NCI-H1694 (cell line): ENCODE measurements around the gene SH3PXD2A.
A peak's percentile ranks its signal among the peaks of the same experiment; 100 is the strongest.

Source experiments
- DNase-seq: peaks from one replicate; lab custom pipeline; 2025; lab: John Stamatoyannopoulos, UW

Gene SH3PXD2A

GRCh38 chr10:103855424-103855823 lies at the start of gene SH3PXD2A:
TSS of gene SH3PXD2A (minus strand) at chr10:103855576. CDS start at chr10:103855266, 310 bp downstream.
- peak; percentile 38 for DNase-seq

GRCh38 chr10:103901299-103901698 lies 45.9 kb upstream of the SH3PXD2A start:
- DNase-seq = no peak

- DNase-seq = no peak
Observed at GRCh38 chr10:103899312-103899711, 43.9 kb upstream of the SH3PXD2A start.

- DNase-seq = no peak
Observed at GRCh38 chr10:103897241-103897774, 41.9 kb upstream of the SH3PXD2A start.

- DNase-seq = no peak
Observed at GRCh38 chr10:103896225-103896624, 40.8 kb upstream of the SH3PXD2A start.

GRCh38 chr10:103895411-103896186 lies 40.2 kb upstream of the SH3PXD2A start:
- DNase-seq = no peak

GRCh38 chr10:103894441-103894864 lies 39.1 kb upstream of the SH3PXD2A start:
- no peak for DNase-seq

GRCh38 chr10:103893817-103894216 lies 38.4 kb upstream of the SH3PXD2A start:
- no peak for DNase-seq

- no peak for DNase-seq
Observed at GRCh38 chr10:103892181-103892580, 36.8 kb upstream of the SH3PXD2A start.

GRCh38 chr10:103890688-103891087 lies 35.3 kb upstream of the SH3PXD2A start:
- DNase-seq = no peak

- DNase-seq = no peak
Observed at GRCh38 chr10:103890194-103890658, 34.9 kb upstream of the SH3PXD2A start.

GRCh38 chr10:103889121-103889720 lies 33.8 kb upstream of the SH3PXD2A start:
- DNase-seq = no peak

GRCh38 chr10:103888113-103888841 lies 32.9 kb upstream of the SH3PXD2A start:
- peak; percentile 47 for DNase-seq

GRCh38 chr10:103885617-103886016 lies 30.2 kb upstream of the SH3PXD2A start:
- DNase-seq = no peak

GRCh38 chr10:103884681-103885139 lies 29.3 kb upstream of the SH3PXD2A start:
- peak; percentile 75 for DNase-seq

- no peak for DNase-seq
Observed at GRCh38 chr10:103882285-103883007, 27.1 kb upstream of the SH3PXD2A start.

- DNase-seq = peak; percentile 73
Observed at GRCh38 chr10:103881416-103882284, 26.3 kb upstream of the SH3PXD2A start.

GRCh38 chr10:103879831-103880230 lies 24.5 kb upstream of the SH3PXD2A start:
- no peak for DNase-seq

- DNase-seq = no peak
Observed at GRCh38 chr10:103879409-103879808, 24.0 kb upstream of the SH3PXD2A start.

GRCh38 chr10:103877861-103878260 lies 22.5 kb upstream of the SH3PXD2A start:
- DNase-seq = no peak

- DNase-seq = no peak
Observed at GRCh38 chr10:103876155-103876554, 20.8 kb upstream of the SH3PXD2A start.
